Measurements from ENCODE around the gene CECR2.
A peak's percentile ranks its signal among the peaks of the same experiment; 100 is the strongest.

Gene CECR2

DNA sequence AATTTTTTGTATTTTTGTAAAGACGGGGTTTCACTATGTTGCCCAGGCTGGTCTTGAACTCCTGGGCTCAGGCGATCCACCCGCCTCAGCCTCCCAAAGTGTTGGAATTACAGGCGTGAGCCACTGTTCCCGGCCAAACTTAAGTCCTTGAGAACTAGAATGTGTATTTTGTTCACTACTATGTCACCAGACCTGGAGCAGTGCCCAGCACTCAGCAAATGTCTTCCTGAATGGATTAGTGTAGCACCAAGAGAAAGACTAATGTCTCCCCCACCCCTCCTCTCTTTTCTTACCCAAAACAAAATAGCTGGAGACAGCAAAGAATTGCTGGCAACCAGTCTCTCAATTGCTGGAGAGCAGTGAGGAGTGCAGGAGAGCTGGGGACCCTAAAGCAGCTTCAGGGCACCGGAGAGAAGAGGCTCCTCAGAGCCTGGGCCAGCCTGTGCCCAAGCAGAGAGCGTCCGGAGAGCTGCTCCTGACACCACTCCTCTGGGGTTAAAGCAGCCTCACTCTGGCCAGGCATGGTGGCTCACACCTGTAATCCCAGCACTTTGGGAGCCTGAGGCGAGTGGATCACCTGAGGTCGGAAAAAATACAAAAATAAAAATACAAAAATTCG is 209.0 kb downstream of the CECR2 start:
- DNase-seq, result no peak

DNA sequence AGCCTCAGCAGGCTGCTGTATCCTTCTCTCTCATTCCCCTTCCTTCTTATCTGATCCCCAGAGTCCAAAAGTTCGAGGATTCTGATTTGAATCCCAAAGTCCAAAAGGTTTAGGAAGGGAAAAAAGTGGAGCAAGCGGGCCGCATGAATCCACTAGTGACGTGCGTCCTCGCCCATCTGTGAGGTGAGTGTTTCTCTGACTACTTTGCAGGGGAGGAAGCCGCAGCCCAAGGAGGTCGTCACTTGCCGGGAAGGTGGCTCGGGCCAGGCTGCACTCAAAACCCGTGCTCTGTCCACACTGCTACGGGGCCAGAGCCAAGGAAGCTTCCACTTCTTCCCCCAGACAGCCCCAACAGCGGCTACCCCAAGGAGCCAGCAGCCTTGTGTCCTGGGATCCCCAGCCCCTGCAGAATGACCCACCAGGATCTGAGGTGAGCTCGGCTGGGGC is 210.3 kb downstream of the CECR2 start:
- no peak for DNase-seq

DNA sequence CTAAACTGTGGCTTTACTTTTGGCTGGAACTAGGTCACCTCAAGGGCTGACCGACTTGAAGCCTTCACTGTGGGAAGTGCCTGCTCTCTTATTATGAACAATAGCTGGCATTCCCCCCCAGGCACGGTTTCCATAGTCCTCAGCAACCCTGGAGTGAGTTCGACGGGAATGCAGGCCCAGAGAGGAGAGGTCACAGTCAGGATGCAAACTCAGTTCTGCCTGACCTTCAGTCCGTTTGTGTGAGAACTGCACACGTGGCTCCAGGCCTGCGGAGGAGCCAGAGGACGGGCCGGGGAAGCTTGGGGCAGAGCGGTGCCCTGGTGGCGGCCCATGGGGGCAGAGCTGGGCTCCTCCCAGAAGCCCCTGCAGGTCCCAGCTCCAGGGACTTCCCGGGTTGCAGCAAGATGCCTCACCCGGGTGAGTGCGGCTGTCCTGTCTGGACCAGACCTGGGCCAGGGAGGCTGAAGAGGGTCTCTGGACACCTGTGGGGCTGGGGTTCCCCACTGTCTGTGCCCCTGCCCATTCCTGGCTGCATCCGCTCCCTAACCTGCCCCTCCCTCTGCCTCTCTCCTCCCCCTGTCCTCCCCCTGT is 211.3 kb downstream of the CECR2 start:
- no peak for DNase-seq

DNA sequence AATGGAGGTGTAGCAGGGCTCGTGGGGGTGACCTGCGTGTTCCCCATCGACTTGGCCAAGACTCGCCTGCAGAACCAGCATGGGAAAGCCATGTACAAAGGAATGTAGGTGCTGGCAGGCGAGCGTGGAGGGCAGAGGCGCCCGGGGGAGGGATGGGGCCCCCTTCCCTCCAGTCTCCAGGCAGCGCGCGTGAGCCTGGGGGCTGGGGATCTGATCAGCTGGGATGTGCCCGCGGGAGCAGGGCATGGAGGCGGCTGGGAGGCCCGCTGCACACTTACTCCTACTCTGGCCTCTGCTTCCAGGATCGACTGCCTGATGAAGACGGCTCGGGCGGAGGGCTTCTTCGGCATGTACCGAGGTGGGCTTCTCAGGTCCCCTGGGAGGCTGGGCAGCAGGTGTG is 211.8 kb downstream of the CECR2 start:
- no peak for DNase-seq

DNA sequence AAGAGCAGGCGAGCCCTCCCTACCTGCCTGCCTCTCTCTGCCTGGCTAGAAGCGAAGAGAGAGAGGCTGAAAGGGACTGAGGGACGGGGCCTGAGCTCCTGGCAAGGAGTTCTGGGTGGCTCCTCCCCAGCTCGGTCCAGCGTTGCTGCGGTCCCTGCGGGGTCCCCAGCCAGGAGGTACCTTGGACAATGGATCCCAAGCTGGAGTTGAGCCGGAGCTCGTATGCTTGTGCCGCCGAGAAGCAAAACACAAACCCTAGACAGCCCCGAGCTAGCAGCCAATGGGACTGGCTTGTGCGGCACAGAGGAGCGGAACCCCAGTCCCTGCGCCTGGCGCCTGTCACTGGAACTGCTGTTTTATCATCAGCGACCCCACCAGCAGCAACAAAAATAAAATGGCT is 212.4 kb downstream of the CECR2 start:
- DNase-seq, result no peak

DNA sequence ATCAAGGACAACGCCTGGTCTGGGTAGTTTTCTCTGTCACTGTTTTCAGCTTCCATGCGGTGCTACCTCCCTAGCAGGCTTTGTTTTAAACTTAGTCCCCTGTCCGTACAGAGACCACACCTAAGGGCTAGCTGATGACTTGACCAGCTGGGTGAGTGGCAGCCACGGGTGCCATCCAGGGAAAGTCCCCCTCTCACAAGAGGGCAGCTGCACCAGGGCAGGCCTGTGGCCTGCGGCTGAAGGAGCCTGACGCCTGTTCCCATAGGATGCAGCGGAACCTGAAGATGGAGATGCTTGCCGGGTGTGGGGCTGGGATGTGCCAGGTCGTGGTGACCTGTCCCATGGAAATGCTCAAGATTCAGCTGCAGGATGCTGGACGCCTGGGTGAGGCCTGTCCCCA is 213.9 kb downstream of the CECR2 start:
- no peak for DNase-seq

DNA sequence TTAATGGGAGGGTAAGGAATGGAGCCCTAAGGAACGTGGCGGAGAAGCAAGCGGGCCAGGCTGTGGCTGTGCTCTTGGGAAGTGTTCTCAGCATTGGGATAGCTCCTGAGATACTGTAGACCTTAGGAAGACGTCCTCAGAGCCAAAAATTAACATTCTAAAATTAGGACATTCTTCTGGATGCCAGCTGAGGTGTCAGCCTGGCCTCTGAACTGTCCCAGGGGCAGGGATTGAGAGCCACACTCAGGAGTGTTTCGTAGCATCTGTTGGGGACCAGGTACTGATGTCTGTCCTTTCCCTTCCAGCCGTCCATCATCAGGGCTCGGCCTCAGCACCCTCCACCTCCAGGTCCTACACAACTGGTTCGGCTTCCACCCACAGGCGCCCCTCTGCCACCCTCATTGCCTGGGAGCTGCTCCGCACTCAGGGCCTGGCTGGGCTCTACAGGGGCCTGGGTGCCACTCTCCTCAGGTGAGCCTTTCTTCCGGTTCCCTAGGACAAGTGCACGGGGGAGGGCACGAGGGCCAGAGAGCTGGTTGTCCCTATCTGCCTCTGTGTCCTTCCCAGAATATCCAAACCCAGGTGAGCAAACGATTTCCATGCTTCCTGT is 217.7 kb downstream of the CECR2 start:
- no peak for DNase-seq

DNA sequence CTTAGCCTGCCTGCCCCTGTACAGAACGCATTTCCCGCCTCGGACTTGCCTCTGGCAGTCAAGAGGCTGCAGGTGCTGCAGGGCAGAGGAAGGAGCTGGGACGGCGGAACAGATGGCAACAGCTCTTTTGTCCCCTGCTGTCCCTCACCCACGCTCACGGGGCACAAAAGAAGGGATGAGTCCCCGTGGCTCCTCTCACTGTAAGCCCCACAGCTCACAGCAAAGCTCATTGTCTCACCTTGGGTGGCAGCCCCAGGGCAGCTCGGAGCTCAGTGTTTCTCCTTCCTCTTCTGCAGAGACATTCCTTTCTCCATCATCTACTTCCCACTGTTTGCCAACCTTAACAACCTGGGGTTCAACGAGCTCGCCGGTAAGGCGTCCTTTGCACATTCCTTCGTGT is 218.4 kb downstream of the CECR2 start:
- DNase-seq, result no peak

DNA sequence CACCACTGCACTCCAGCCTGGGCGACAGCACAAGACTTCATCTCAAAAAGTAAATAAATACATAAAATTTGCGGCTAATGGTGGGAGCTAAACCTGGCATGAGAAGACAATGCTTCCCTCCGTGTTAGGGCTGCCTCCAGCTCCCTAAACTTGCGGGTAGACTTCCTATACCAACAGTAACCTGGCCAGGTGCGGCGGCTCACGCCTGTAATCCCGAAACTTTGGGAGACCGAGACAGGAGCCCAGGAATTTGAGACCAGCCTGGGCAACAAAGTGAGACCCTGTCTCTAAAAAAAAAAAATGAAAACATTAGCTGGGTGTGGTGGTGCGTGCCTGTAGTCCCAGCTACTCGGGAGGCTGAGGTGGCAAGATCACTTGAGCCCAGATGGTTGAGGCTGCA is 219.3 kb downstream of the CECR2 start:
- no peak for DNase-seq

DNA sequence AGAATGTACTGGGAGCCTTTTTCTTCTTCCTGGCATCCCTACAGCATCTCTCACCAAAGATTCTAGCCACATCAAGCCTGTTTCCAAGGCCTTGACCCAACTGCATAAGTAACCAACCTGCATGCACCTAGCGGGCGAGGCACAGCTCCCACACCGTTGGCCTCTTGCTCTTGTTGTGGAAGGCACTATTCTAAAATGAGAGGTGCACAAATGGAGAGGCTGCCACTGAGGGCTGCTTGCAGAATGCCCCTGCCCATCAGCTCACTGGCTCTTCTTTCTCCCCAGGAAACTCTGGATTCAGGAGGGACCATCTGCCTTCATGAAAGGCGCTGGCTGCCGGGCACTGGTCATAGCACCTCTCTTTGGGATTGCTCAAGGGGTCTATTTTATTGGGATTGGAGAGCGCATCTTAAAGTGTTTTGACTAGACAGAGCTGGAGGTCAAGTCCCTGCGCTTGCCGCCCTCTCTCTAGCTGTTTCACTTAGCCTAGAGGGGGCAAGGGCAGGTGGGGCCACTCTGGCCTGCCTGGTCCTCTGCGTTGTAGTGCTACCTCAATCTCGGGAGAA is 220.6 kb downstream of the CECR2 start:
- no peak for DNase-seq

DNA sequence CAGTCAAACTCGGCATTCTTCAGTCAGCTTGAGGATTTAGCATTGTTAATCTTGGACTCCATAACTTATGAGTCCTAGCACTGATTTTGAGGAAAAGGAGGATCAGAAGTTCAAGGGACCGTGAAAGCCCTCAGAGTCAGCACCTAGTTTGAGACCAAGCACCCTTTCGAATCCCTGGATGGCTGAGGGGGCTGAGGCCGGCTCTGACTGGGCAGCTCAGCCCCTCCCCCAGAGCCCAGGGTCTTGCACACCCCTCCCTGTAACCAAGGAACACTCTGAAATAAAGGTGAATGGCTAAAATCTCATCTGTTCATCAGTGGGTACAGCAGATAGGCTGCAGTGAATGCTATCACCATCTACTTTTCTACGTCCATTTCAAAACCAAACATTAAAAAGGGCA is 221.3 kb downstream of the CECR2 start:
- no peak for DNase-seq

DNA sequence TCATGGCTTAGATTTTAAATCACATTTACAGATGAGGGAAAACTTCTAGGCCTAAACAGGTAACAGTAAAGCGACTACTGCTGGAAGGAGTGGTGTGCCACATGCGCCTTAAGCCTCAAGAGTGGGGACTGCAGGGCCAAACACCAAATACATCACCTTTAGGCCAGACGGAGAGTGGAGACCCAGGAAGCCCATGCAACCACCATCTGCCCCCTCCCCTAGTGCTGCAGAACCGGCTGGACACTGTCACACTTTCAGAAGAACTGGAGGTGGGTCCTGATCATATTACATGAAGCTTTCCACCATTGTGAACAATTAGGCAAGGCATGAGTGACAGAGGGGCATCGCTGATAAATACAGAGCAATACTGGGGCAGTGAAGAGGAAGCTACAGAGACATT is 222.9 kb downstream of the CECR2 start:
- DNase-seq, result no peak

DNA sequence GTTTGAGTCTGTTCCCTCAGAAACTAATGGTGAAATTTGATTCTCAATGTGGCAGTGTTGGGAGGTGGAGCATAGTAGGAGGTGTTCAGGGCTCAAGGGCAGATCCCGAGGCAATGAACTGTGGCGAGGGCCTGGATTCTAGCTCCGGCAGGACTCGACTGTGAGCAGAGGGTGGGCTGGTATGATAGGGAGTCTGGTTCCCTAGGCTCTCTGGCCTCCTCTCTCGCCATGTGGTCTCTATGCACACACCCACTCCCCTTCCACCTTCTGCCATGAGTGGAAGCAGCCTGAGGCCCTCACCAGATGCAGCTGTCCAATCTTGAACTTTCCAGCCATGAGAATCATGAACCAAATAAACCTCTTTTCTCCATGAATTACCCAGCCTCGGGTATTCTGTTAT is 227.0 kb downstream of the CECR2 start:
- DNase-seq, result no peak

DNA sequence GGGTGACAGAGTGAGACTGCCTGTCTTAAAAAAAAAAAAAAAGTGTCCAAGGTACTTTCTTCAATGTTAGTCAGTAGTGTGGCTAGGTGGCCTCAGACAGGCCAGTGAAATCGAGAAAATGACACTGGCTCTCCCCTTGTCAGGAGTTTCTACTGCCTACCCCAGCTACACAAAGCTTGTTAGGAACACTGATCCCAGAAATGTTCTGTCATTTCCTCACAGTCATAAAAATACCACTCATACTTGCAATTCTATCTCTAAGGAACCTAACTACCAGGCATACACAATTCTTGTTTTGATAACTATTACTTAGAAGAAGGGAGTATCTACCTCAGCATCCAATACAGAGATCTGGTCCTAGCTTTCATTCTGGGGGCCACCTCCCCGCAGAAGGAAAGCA is 228.0 kb downstream of the CECR2 start:
- no peak for DNase-seq

DNA sequence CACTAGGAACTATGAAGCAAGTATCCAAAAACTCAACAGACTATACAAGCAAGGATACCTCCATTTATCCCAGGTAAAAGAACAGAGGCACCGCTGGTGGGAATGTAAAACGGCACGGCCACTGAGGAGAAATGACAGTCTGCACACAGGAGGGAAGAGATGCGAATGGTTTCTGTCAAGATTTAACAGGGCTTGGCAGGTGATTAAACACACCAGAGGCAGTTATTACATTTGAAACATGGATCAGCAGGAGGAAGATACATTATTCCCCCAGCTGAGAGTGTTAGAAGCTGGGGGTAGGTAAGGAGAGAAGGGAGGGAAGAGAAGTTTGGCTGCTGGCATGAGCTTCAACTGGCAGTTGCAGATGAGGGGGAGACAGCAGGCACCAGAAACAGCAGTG is 229.1 kb downstream of the CECR2 start:
- no peak for DNase-seq

DNA sequence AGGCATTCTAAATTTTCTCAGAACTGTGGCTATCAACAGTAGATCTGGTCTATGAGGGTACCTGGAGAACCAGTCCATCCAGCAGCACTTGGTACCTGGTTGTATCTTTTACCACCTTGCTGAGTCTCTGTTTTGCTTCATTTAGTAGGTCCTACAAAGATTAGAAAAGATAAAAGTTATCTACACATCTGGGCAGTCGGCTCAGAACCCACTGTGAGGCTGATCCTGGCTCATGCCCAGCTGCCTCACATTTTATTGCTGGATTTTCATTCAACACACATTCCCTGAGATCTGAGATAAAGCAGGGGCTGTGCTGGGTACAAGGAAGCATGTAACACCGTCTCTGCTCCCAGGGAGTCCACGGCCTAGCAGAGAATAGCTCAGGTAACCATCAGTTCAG is 231.8 kb downstream of the CECR2 start:
- DNase-seq, result no peak

DNA sequence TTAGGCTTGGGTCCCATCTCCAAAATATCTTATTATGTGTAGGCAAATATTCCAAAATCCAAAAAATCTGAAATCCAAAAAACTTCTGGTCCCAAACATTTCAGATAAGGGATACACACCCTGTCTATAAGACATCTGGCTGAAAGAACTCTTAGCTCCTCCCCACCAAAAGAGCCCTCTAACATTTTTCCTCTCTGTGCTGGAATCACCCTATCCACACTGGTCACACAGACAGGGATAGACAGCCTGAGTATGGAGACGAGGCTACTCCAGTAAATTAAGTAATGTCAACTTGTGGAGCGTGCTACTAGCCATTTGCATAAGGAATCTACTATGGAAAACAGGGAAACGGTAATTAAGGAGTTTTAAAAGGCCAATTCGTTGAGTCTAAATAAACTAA is 234.4 kb downstream of the CECR2 start:
- no peak for DNase-seq

DNA sequence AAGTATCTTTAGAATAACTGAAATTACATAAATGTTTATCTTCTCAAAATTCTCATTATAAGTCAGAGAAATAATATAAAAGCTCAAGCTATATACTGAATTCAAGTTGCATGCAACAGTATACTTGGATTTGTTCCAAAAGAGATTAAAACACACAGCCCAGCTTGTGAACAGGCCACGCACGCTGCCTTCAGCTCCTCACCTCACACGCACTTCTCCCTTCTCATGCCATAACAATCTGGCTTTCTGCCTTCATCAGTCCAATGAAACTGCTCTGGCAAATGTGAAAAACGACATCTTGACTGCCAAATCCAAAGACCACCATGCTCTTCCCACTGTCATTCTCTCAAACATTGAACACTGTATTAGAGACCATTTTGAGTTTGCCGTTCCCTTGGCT is 237.2 kb downstream of the CECR2 start:
- DNase-seq, result peak; percentile 56

All from hematopoietic multipotent progenitor cell treated with erythropoietin and hydrocortisone succinate and interleukin-3 and kit ligand, for 8 days (in vitro differentiated cells).